ENCODE results near the gene AMMECR1L. TPM values are rescaled to one million over a fixed set of nuclear protein-coding genes. Genes with fewer than 3 reads are reported as not detected.
"Not testable (repeated sequence)": the region's sequence is repeated elsewhere in the genome, so short reads cannot be mapped to it uniquely, and the experiment has no call there.

Gene AMMECR1L
- total RNA-seq, 1 experiment from 2014 or later, result 29.3 TPM

DNA sequence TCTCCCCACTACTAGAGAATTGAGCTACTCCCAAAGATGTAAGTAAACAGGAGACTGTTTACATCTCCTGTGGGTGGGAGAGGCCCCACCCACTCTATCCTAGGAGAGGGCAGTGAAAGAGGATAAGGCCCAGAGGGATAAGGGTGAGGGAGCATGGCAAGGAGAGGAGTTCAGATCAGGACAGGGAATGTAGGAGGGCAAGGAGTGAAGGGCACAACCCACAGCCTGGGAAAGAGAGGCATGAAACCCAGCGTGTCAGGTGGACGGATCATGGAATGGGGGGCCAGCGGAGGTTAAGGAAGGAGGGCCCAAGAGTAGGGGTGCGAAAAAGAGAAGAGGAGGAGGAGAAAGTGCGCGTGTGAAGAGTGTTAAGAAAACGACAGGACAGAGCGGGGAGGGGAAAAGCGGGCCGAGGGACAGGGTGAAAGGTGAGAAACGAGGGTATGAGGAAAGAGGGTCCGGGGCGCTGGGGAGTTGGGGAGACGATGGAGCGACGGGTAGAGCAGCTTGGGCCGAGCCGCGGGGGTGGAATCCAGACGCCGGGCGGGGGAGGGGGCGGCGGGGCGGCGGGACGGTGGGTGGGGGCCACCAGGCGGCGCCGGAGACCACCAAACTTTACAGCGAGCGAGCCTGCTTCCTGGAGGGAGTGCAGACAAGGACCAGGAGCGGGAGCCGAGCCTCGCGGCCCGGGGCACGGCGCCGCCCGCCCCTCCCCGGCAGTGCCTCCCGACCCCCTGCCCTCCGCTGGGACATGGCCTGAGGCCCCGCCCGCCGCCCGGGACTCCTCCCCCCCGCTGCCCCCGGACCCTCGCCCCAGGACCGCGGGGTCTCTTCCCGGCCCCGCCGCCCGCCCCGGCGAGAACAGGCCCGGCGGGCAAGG lies 655 bp downstream of the AMMECR1L start:
- H3K27me3 Mint-ChIP-seq (ENCODE audit: insufficient read depth, unreplicated experiment); BruUV-seq (replicated peaks); H3K36me3 ChIP-seq (ENCODE audit: control insufficient read depth, insufficient read depth, low read length); H3K9me3 Mint-ChIP-seq (ENCODE audit: unreplicated experiment); H3K9me3 ChIP-seq; CTCF ChIA-PET; intact Hi-C loops (cut with micrococcal nuclease; ENCODE audit: unreplicated experiment); H3K27me3 ChIP-seq (replicated peaks; ENCODE audit: control insufficient read depth, insufficient read depth, low read length): not testable (repeated sequence)
- peak; percentile 67 to 74 for DNase-seq
- POLR2A ChIA-PET, result interaction anchor here (0.5 kb wide), 1 partner anchor 9 kb away, joined by 3 read pairs; no protein-coding TSS in a partner anchor
- H3K27ac Mint-ChIP-seq (ENCODE audit: unreplicated experiment), result peak overlapping the region; percentile 89
- TF ChIP-seq, protein P1, sequence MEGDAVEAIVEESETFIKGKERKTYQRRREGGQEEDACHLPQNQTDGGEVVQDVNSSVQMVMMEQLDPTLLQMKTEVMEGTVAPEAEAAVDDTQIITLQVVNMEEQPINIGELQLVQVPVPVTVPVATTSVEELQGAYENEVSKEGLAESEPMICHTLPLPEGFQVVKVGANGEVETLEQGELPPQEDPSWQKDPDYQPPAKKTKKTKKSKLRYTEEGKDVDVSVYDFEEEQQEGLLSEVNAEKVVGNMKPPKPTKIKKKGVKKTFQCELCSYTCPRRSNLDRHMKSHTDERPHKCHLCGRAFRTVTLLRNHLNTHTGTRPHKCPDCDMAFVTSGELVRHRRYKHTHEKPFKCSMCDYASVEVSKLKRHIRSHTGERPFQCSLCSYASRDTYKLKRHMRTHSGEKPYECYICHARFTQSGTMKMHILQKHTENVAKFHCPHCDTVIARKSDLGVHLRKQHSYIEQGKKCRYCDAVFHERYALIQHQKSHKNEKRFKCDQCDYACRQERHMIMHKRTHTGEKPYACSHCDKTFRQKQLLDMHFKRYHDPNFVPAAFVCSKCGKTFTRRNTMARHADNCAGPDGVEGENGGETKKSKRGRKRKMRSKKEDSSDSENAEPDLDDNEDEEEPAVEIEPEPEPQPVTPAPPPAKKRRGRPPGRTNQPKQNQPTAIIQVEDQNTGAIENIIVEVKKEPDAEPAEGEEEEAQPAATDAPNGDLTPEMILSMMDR (IDR thresholded peaks at IDR 0.05; ENCODE audit: insufficient read depth in 1 of 2, low read depth in 1 of 2, low read length in 1 of 2, severe bottlenecking in 1 of 2, unreplicated experiment in 1 of 2), result peak in 1 of 2 experiments; percentile 29
- Histone ChIP-seq H3K4me1 (peaks cover 29% of the 10 kb centered on the region), H3K4me3 (ENCODE audit: low read depth, low read length) (peak overlapping the region; percentile 45)
- peak overlapping the region; percentile 93 for H3K4me3 Mint-ChIP-seq (ENCODE audit: unreplicated experiment)
- peaks cover 49% of the 10 kb centered on the region for H3K36me3 Mint-ChIP-seq (ENCODE audit: insufficient read depth, unreplicated experiment)
- peaks cover 23% of the 10 kb centered on the region for H3K4me1 Mint-ChIP-seq (ENCODE audit: low read depth, unreplicated experiment)

DNA sequence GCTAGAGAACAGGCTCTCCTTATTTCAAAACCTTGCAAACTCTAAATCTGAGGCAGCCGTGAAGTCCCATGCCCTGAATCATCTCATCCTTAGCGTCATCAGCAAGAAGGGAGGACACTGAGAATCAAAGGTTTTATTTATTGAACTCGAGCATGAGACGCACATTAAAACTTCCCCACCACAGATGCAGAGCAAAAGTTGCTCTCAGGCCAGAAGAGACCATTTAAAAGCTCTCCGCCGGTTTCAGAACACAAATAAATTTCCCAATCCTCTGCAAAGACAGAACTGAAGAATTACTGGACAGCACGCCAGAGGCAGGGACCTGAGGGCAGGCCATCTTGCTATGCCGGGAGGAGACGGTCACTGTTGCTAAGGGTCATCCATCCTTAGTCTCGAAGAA lies 1.3 kb downstream of the AMMECR1L start:
- no peaks in the 10 kb centered on the region for H3K9me3 Mint-ChIP-seq (ENCODE audit: unreplicated experiment)
- Histone ChIP-seq H3K27me3 (replicated peaks; ENCODE audit: control insufficient read depth, insufficient read depth, low read length) (no peaks in the 10 kb centered on the region), H3K4me1 (peaks cover 29% of the 10 kb centered on the region), H3K9me3 (no peaks in the 10 kb centered on the region), H3K4me3 (ENCODE audit: low read depth, low read length) (peak overlapping the region; percentile 45), H3K36me3 (ENCODE audit: control insufficient read depth, insufficient read depth, low read length) (peaks cover 2% of the 10 kb centered on the region)
- H3K4me1 Mint-ChIP-seq (ENCODE audit: low read depth, unreplicated experiment), result peaks cover 23% of the 10 kb centered on the region
- peak overlapping the region; percentile 93 for H3K4me3 Mint-ChIP-seq (ENCODE audit: unreplicated experiment)
- TF ChIP-seq, protein P1 (IDR thresholded peaks at IDR 0.05; ENCODE audit: insufficient read depth in 1 of 2, low read depth in 1 of 2, low read length in 1 of 2, severe bottlenecking in 1 of 2, unreplicated experiment in 1 of 2), result no peak
- peaks cover 56% of the 10 kb centered on the region for H3K36me3 Mint-ChIP-seq (ENCODE audit: insufficient read depth, unreplicated experiment)
- BruUV-seq (replicated peaks), result no TSS peak
- CTCF ChIA-PET, result no interaction called here
- no peak for DNase-seq
- POLR2A ChIA-PET, result no interaction called here
- H3K27ac Mint-ChIP-seq (ENCODE audit: unreplicated experiment), result peak overlapping the region; percentile 89
- intact Hi-C loops (cut with micrococcal nuclease; ENCODE audit: unreplicated experiment), result no loop called here
- H3K27me3 Mint-ChIP-seq (ENCODE audit: insufficient read depth, unreplicated experiment), result no peaks in the 10 kb centered on the region

DNA sequence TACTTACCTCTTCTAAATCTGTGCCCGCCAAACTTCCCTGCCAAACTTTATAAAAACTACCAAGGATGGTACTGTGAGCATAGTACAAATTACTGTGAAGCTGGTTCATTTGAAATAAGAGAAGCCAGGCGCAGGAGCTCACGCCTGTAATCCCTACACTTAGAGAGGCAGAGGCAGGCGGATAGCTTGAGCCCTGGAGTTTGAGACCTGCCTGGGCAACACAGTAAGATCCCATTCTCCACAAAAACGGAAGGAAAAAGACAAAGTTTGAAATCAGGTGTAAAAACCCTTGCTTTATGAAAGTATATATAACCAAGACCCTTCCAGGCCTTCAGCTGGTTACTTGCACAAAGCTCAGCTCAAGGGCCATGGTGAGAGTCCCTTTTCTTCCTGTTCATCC lies 5.9 kb downstream of the AMMECR1L start:
- peaks cover 11% of the 10 kb centered on the region; the same call in 1 of the 2 replicates for H3K4me1 ChIP-seq
- H3K27me3 Mint-ChIP-seq (ENCODE audit: insufficient read depth, unreplicated experiment), result no peaks in the 10 kb centered on the region
- ChIA-PET CTCF (interaction anchor here (0.6 kb wide), 1 partner anchor 368 kb away, joined by 4 read pairs; no protein-coding TSS in a partner anchor), POLR2A (interaction anchor here (0.6 to 0.7 kb wide), 2 partner anchors 20 to 29 kb away, joined by 3 to 4 read pairs; no protein-coding TSS in a partner anchor)
- H3K27me3 ChIP-seq (replicated peaks; ENCODE audit: control insufficient read depth, insufficient read depth, low read length), result no peaks in the 10 kb centered on the region
- no peaks in the 10 kb centered on the region for H3K9me3 ChIP-seq
- H3K9me3 Mint-ChIP-seq (ENCODE audit: unreplicated experiment), result no peaks in the 10 kb centered on the region
- H3K36me3 ChIP-seq (ENCODE audit: control insufficient read depth, insufficient read depth, low read length), result peaks cover 2% of the 10 kb centered on the region
- no peak for DNase-seq
- H3K4me3 ChIP-seq (ENCODE audit: low read depth, low read length), result no peak overlapping the region
- no peak overlapping the region for H3K27ac Mint-ChIP-seq (ENCODE audit: unreplicated experiment)
- no TSS peak for BruUV-seq (replicated peaks)
- H3K4me1 Mint-ChIP-seq (ENCODE audit: low read depth, unreplicated experiment), result peaks cover 13% of the 10 kb centered on the region
- H3K36me3 Mint-ChIP-seq (ENCODE audit: insufficient read depth, unreplicated experiment), result peaks cover 64% of the 10 kb centered on the region
- TF ChIP-seq, protein P1 (IDR thresholded peaks at IDR 0.05; ENCODE audit: insufficient read depth in 1 of 2, low read depth in 1 of 2, low read length in 1 of 2, severe bottlenecking in 1 of 2, unreplicated experiment in 1 of 2), result no peak
- no peak overlapping the region for H3K4me3 Mint-ChIP-seq (ENCODE audit: unreplicated experiment)
- intact Hi-C loops (cut with micrococcal nuclease; ENCODE audit: unreplicated experiment), result no loop called here
